Panc1 (cell line): ENCODE data around the gene FPGS.

Source experiments
- POLR2AphosphoS5 ChIP-seq: IDR thresholded peaks from 2 replicates; pipeline ENCODE4 v1.6.1; 2012; ENCODE audit warnings: mild to moderate bottlenecking, low read depth, low read length, moderate library complexity
- SIN3A ChIP-seq: IDR thresholded peaks from 2 replicates; pipeline ENCODE4 v1.6.1; 2012; ENCODE audit warnings: low read depth, mild to moderate bottlenecking, low read length, moderate library complexity, borderline replicate concordance; ENCODE audit not compliant: insufficient read depth
- TF ChIP-seq, protein P1 (sequence below): fragments of 450-650 bp; IDR thresholded peaks from 2 replicates; pipeline ENCODE4 v1.5.1; 2017; ENCODE audit warnings: mild to moderate bottlenecking
- TF ChIP-seq, protein P2 (sequence below), 2 experiments: IDR thresholded peaks; 2 replicates each; pipeline ENCODE4 v1.6.1; 2011 to 2012; ENCODE audit warnings: low read depth in 2 of 2, control low read depth in 1 of 2, low read length in 1 of 2, mild to moderate bottlenecking in 1 of 2, moderate library complexity in 1 of 2; ENCODE audit not compliant: insufficient read depth in 1 of 2

DNA sequence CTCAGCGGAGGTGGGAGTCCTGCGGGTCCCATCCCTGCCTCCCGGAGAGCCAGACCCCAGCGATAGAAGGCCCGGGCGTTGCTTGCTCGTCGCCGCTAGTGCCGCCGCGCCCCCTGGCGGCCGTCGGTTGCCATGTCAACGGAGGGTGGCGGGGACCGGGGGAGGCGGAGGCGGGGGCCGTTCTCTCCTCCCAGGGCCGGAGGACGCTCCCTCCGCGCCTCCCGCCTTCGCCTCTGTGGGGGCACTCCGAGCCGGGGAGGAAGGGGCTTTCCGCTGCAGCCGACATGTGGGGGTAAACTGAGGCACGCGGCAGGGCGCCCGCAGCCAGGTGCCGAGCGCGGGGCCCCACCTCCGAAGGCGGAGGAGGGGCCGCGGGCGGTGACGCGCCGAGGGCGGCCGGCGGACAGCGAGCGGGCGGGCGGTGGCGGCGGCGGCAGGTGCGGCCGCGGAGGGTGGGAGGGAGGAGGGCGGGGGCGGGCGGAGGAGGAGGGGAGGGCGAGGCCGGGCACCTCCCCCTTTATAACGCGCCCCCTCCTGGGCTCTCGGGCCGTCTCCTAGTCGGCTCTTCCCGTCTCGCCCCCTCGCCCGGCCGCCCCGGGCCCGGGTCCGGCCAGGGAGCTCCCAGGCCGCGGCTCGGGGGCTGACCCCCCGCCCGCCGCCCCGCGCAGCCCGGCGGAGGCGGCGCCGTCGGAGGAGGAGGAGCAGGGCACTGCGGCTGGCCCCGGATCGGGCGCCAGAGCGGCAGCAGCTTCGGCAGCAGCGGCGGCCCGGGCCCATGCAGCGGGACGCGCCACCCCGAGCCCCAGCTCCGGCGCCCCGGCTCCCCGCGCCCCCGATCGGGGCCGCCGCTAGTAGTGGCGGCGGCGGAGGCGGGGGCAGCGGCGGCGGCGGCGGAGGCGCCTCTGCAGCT is 17.4 kb upstream of the FPGS start:
- TF ChIP-seq, protein P1, sequence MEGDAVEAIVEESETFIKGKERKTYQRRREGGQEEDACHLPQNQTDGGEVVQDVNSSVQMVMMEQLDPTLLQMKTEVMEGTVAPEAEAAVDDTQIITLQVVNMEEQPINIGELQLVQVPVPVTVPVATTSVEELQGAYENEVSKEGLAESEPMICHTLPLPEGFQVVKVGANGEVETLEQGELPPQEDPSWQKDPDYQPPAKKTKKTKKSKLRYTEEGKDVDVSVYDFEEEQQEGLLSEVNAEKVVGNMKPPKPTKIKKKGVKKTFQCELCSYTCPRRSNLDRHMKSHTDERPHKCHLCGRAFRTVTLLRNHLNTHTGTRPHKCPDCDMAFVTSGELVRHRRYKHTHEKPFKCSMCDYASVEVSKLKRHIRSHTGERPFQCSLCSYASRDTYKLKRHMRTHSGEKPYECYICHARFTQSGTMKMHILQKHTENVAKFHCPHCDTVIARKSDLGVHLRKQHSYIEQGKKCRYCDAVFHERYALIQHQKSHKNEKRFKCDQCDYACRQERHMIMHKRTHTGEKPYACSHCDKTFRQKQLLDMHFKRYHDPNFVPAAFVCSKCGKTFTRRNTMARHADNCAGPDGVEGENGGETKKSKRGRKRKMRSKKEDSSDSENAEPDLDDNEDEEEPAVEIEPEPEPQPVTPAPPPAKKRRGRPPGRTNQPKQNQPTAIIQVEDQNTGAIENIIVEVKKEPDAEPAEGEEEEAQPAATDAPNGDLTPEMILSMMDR: peak; percentile 91
- TF ChIP-seq, protein P2, sequence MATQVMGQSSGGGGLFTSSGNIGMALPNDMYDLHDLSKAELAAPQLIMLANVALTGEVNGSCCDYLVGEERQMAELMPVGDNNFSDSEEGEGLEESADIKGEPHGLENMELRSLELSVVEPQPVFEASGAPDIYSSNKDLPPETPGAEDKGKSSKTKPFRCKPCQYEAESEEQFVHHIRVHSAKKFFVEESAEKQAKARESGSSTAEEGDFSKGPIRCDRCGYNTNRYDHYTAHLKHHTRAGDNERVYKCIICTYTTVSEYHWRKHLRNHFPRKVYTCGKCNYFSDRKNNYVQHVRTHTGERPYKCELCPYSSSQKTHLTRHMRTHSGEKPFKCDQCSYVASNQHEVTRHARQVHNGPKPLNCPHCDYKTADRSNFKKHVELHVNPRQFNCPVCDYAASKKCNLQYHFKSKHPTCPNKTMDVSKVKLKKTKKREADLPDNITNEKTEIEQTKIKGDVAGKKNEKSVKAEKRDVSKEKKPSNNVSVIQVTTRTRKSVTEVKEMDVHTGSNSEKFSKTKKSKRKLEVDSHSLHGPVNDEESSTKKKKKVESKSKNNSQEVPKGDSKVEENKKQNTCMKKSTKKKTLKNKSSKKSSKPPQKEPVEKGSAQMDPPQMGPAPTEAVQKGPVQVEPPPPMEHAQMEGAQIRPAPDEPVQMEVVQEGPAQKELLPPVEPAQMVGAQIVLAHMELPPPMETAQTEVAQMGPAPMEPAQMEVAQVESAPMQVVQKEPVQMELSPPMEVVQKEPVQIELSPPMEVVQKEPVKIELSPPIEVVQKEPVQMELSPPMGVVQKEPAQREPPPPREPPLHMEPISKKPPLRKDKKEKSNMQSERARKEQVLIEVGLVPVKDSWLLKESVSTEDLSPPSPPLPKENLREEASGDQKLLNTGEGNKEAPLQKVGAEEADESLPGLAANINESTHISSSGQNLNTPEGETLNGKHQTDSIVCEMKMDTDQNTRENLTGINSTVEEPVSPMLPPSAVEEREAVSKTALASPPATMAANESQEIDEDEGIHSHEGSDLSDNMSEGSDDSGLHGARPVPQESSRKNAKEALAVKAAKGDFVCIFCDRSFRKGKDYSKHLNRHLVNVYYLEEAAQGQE (IDR thresholded peaks at IDR 0.05; ENCODE audit: insufficient read depth in 1 of 2, low read depth in 2 of 2, low read length in 1 of 2): no peak
- TF ChIP-seq POLR2AphosphoS5 (no peak), SIN3A (peak; percentile 34; the same call in 1 of the 2 replicates)
